DMS 273 treated with DMSO at 0.1 percent for 48 hours (cell line): ENCODE data around the gene GRIA4.

ENCODE experiments used
- DNase-seq: peaks from one replicate; lab custom pipeline; 2025; lab: John Stamatoyannopoulos, UW

GRIA4 gene

GRCh38 chr11:106012744-106013143 lies 402.9 kb downstream of the GRIA4 start:
- peak; percentile 53 for DNase-seq

- no peak for DNase-seq
Measured at GRCh38 chr11:106014035-106014434, 404.2 kb downstream of the GRIA4 start.

GRCh38 chr11:106014620-106015019 lies 404.7 kb downstream of the GRIA4 start:
- DNase-seq = no peak

DNA sequence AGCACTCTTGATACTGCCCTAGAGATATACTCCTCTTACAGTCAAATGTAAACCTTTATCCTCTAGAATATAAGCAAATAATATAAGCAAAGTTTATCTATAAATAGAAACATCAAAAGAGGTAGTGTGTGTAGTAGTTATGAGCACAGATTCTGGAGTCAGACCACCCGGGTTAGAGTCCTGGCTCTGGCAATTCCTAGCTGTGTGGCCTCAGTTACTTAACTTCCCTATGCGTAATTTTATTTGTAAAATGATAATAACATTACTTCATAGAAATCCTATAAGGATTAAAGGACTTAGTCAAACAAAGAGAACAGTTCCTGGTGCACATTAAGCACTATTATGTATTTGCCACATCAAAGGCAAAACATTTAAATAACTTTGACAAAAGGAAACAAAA lies 405.2 kb downstream of the GRIA4 start:
- no peak for DNase-seq

- DNase-seq = peak; percentile 9
Measured at GRCh38 chr11:106017093-106017492, 407.2 kb downstream of the GRIA4 start.

DNA sequence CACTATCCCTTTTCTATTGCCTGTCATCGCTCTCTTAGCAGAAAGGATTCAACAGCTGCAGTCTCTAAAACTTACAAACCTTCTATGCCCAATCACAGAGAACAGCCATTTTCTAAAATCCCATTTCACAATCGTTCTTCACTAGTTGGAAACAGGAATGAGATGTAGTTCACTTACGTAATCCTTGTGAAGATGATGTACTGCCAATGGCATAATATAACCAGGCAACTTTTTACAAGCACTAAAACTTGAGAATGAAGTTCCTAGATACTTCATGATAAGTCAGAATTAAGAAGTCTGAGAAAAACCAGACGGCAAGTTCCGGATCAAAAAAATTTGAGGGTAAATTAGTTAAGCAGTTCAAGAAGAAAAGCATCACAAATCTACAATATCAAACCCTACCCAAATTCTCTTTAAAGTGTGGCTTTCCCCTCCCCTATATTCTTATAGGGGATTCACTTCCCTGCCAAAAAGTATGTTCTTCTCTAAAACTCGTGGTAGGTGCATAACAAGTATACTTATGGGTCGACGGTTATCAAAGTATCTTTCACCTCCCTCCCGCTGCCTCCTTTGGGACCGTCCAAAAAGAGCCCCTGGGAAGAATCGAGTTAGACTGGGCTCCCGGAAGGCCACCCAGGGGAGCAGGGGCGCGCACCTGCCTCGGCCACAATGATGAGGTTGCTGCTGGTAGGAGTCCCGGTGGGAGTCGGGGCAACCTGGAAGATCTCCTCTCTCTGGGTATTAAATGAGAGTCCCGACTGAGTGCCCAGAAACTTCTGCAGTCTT lies 411.5 kb downstream of the GRIA4 start:
- no peak for DNase-seq

DNA sequence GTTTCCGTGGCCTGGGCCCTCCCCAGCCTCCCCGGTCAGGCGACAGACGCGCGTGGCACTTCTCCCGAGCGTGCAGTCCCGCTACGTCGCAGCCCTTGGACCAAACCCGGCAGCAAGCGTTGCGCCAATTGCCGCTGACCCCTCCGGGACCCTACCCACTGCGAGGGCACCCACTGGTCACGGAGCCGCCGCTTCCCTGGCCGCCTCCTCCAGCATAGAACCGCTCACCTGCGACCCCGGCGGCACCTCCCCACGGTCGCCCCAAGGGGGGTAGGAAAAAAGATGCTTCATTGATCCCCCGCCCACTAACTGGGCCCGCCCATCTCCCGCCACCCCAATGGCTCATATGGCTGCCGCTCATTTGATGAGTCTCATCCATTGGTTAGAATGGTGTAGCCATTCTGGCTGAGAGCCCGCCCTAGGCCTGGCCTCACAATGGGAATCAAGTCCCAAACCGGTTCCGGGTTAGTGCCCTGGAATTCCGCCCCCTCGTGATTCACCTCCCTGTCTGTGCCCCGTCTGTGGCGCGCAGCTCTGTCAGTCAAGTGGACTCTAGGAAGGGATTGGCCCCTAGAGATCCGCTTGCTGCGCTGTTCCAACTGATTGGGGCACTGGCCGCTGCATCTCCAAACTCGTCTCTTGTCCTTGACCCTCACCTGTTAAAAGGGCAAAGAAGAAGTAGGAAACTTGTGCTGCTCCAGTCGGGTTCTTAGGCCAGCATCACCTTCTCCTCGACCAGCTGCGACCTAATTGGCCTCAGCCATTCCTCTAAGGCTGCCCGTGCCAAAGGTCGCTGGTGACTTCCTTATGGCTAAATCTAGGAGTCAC lies 412.3 kb downstream of the GRIA4 start, which contains the start of gene MSANTD4:
Gene MSANTD4, minus strand, starts transcription at position 274 of the 828 bp plus-strand sequence. CDS start 11,323 bp downstream, outside the sequence.
- peak; percentile 94 for DNase-seq

GRCh38 chr11:106022795-106023275 lies 413.0 kb downstream of the GRIA4 start:
- no peak for DNase-seq

GRCh38 chr11:106030609-106031008 lies 420.7 kb downstream of the GRIA4 start:
- no peak for DNase-seq

GRCh38 chr11:106031202-106031810 lies 421.4 kb downstream of the GRIA4 start:
- DNase-seq = no peak
